Measurements from ENCODE around the gene CYP2C8. TPM values are rescaled to one million over a fixed set of nuclear protein-coding genes. Genes with fewer than 3 reads are reported as not detected.
"Not testable (repeated sequence)": the region's sequence is repeated elsewhere in the genome, so short reads cannot be mapped to it uniquely, and the experiment has no call there.

The CYP2C8 gene
- total RNA-seq (1 to 10 TPM in 6 of 9 donors, under 1 TPM in 2, not detected in 1; 0.28 to 7.0 (median 2.0) TPM), polyA plus RNA-seq (10 to 100 TPM in 1 of 3 donors, 1 to 10 TPM in 2; 3.3 to 11.0 (median 7.0) TPM)
- long read RNA-seq, donor 1, result 0 reads
- long read RNA-seq, donor 2, result 0 reads
- long read RNA-seq, donor 3, result 0 reads
- long read RNA-seq, donor 4, result 0 reads
- long read RNA-seq, donor 5, partial matches to known transcripts, result 0 of 2 reads
- long read RNA-seq, donor 5, other reads (novel, unspliced or antisense), result 2 of 2 reads
- long read RNA-seq, donor 6, result 0 reads
- long read RNA-seq, donor 7, result 0 reads
- long read RNA-seq, donor 8, result 0 reads
- long read RNA-seq, donor 9, result 0 reads
- long read RNA-seq, donor 10, result 0 reads

DNA sequence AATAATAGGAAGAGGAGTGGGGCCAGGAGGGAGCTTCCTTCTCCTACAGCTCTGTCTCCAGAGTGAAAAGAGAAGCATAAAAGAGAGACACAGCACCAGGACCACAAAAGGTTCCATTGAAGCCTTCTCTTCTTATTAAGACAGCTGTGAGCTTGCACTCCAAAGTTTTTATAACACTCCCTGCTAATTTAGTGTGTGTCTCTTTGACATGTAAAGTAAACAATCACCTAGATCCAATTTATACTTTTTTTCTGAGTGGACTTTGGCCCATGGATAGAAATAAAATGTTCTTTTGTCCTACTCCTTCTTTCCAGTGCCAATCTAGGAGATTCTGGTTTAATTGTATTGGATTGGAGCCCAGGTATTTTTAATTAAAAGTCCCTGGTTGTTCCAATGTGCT is at the start of gene CYP2C8:
TSS of gene CYP2C8 (minus strand) at position 212 of the 400 bp plus-strand sequence. CDS start at position 117, 95 bp downstream.
- H3K27ac ChIP-seq, result no peak within 1 kb of the TSS
- no peak within 1 kb of the TSS for H3K4me3 ChIP-seq
- intact Hi-C loops (cut with DNase I), result no loop called here
- H3K4me1 ChIP-seq (replicated peaks in 1 of 2), result no peaks in the 10 kb centered on the region
- H3K36me3 ChIP-seq (replicated peaks in 1 of 2), result no peaks in the 10 kb centered on the region
- DNase-seq, result no peak
- H3K9me3 ChIP-seq (replicated peaks in 1 of 3), result no peaks in the 10 kb centered on the region
- H3K27me3 ChIP-seq, result no peaks in the 10 kb centered on the region
- TF ChIP-seq, protein P1, sequence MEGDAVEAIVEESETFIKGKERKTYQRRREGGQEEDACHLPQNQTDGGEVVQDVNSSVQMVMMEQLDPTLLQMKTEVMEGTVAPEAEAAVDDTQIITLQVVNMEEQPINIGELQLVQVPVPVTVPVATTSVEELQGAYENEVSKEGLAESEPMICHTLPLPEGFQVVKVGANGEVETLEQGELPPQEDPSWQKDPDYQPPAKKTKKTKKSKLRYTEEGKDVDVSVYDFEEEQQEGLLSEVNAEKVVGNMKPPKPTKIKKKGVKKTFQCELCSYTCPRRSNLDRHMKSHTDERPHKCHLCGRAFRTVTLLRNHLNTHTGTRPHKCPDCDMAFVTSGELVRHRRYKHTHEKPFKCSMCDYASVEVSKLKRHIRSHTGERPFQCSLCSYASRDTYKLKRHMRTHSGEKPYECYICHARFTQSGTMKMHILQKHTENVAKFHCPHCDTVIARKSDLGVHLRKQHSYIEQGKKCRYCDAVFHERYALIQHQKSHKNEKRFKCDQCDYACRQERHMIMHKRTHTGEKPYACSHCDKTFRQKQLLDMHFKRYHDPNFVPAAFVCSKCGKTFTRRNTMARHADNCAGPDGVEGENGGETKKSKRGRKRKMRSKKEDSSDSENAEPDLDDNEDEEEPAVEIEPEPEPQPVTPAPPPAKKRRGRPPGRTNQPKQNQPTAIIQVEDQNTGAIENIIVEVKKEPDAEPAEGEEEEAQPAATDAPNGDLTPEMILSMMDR (IDR thresholded peaks at IDR 0.05), result no peak
- no peak for TF ChIP-seq POLR2A (IDR thresholded peaks at IDR 0.05)

DNA sequence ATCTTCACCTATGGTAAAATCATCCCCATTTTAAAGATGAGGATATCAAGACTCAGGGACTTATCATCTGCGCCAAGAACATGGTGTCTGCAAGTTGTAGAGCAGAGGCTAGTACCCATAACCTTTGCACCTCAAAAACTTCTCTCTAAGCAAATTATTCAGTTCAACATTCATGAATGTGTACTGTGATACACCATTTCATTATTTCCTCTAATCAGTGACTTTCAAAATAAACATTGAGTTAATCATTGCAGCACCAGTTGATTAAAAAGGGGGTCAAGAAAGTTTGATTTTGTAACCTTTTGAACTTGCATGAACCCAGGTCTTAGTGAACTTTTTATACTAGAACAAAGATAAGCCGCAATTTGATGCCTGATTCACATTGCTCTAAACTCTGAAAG is 47.6 kb upstream of the CYP2C8 start:
- H3K9me3 ChIP-seq (replicated peaks in 1 of 3), result no peaks in the 10 kb centered on the region
- DNase-seq, result no peak
- intact Hi-C loops (cut with DNase I), result no loop called here
- no peaks in the 10 kb centered on the region for H3K36me3 ChIP-seq (replicated peaks in 1 of 2)
- WGBS, 4 donors, result 69 to 92% (median 79%) methylated on average over 2 of the region's 2 CpGs
- no peak for TF ChIP-seq POLR2A (IDR thresholded peaks at IDR 0.05)
- TF ChIP-seq, protein P1 (IDR thresholded peaks at IDR 0.05), result no peak
- no peak overlapping the region for H3K4me3 ChIP-seq
- H3K4me1 ChIP-seq (replicated peaks in 1 of 2), result no peaks in the 10 kb centered on the region
- H3K27me3 ChIP-seq, result no peaks in the 10 kb centered on the region
- H3K27ac ChIP-seq, result no peak overlapping the region

DNA sequence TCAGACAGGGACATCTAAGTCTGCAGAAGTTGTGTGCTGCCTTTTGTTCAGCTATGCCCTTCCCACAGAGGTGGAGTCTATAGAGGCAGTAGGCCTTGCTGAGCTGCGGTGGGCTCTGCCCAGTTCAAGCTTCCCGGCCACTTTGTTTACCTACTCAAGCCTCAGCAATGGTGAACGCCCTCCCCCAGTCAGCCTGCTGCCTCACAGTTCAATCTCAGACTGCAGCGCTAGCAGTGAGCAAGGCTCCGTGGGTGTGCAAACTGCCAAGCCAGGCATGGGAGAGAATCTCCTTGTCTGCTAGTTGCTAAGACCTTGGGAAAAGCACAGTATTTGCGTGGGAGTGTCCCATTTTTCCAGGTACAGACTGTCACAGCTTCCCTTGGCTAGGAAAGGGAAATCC is 41.5 kb upstream of the CYP2C8 start:
- H3K27me3 ChIP-seq; H3K27ac ChIP-seq; H3K36me3 ChIP-seq (replicated peaks in 1 of 2); intact Hi-C loops (cut with DNase I); DNase-seq; H3K4me3 ChIP-seq; H3K9me3 ChIP-seq (replicated peaks in 1 of 3); H3K4me1 ChIP-seq (replicated peaks in 1 of 2): not testable (repeated sequence)
- WGBS, 4 donors, result 79 to 100% (median 84%) methylated on average over 2 to 6 of the region's 6 CpGs

DNA sequence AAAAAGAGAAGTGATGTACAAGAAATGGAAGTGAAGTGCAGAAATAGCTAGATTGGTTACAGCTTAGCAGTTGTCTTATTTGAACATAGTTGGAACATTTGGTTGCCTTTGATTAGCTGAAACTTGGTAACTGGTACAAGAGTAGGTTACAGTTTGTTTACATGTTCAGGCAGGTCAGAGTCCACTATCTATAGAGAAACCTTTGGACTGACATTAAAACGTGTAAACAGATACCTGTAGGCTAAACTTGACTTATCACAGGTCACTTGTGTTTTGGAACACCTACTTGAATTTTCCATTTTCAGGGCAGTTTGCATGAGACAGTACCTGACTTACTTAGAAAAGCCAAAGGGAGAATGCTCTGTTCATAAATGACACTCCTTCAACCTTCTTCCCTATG is 28.5 kb upstream of the CYP2C8 start:
- no peak for DNase-seq
- 41 to 53% (median 49%) methylated on average over 1 of the region's 1 CpG for WGBS, 4 donors
- Histone ChIP-seq H3K36me3 (replicated peaks in 1 of 2) (no peaks in the 10 kb centered on the region), H3K27me3 (no peaks in the 10 kb centered on the region), H3K9me3 (replicated peaks in 1 of 3) (no peaks in the 10 kb centered on the region), H3K4me3 (no peak overlapping the region), H3K4me1 (replicated peaks in 1 of 2) (no peaks in the 10 kb centered on the region), H3K27ac (no peak overlapping the region)
- intact Hi-C loops (cut with DNase I), result no loop called here
- TF ChIP-seq, protein P1 (IDR thresholded peaks at IDR 0.05), result no peak
- TF ChIP-seq POLR2A (IDR thresholded peaks at IDR 0.05), result no peak

DNA sequence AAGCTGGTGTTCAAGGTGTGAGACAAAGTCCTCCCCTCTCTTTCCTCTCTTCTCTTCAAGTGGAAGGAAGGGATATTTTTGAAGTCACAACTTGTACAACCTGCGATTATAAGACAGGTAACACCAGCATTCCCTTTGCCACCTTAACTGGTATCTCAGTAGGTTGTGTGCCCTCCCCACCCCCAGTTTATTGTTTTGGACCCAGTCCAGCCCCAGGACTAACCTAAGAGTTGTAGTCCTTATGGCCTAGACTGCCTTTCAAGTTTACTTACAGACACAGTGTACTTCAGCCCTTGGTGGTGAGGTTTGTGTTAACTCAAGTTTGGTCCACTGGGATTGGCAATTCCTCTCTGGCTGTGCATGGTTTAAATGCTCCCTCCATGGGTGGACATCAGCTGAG is 26.8 kb upstream of the CYP2C8 start:
- TF ChIP-seq, protein P1 (IDR thresholded peaks at IDR 0.05), result no peak
- TF ChIP-seq POLR2A (IDR thresholded peaks at IDR 0.05), result no peak
- intact Hi-C loops (cut with DNase I), result no loop called here
- WGBS, 4 donors, result 89 to 93% (median 90%) methylated on average over 1 of the region's 1 CpG
- Histone ChIP-seq H3K27me3 (no peaks in the 10 kb centered on the region), H3K27ac (no peak overlapping the region), H3K4me3 (no peak overlapping the region), H3K4me1 (replicated peaks in 1 of 2) (no peaks in the 10 kb centered on the region), H3K9me3 (replicated peaks in 1 of 3) (no peaks in the 10 kb centered on the region), H3K36me3 (replicated peaks in 1 of 2) (no peaks in the 10 kb centered on the region)
- no peak for DNase-seq

DNA sequence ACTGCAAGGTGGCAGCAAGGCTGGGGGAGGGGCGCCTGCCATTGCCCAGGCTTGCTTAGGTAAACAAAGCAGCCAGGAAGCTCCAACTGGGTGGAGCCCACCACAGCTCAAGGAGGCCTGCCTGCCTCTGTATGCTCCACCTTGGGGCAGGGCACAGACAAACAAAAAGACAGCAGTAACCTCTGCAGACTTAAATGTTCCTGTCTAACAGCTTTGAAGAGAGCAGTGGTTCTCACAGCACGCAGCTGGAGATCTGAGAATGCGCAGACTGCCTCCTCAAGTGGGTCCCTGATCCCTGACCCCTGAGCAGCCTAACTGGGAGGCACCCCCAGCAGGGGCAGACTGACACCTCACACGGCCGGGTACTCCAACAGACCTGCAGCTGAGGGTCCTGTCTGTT is 10.3 kb upstream of the CYP2C8 start:
- DNase-seq; H3K4me1 ChIP-seq (replicated peaks in 1 of 2); H3K36me3 ChIP-seq (replicated peaks in 1 of 2); H3K9me3 ChIP-seq (replicated peaks in 1 of 3); intact Hi-C loops (cut with DNase I); H3K27me3 ChIP-seq; H3K27ac ChIP-seq; H3K4me3 ChIP-seq: not testable (repeated sequence)
- WGBS, 4 donors, result 88 to 100% (median 90%) methylated on average over 2 to 4 of the region's 5 CpGs; no CpG with 5 or more reads in 1 of the 4 donors
